ENCODE data around the gene ALKBH2.

ALKBH2 gene

DNA sequence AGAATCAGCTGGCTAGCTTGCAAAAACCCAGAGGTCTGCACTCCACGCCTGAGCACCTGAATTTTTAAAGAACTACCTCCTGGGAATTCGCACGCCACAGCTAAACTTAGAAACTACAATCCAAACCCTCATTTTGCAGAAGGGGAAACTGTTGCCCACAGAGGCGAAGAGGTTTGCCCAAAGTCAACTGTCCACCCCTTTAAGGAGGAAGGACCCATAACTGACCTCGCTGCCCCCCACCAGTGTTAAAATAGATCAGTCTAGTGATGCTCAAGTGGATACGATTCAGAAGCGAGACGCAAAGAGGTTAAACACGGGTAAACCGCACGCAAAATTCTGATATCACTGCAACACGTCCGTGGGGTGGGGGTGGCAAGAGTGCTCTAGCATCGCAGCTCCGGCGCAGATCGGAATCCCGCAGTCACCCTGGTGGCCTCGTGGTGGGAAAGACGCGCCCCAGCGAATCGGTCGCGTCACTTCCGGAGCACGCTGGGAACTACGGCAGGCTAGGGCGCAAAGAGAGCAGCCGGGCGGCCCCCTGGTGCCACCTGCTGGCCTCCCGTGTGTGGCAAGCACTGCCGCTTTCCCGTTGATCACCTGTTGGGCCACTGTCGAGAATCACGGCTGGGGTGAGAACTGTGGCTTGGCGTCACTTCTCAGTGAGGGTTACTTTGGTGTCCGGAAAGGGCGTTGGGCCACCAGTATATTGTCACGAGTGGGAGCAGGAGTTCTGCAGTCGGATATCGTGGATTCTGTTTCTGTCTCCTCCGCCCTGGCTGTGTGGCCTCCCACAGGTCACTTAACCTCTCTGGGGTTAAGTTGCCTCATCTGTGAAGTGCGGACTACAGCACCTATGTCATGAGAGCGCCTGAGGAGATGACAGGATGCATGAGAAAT is at the start of gene ALKBH2:
Gene ALKBH2, minus strand, starts transcription at position 451 of the 897 bp plus-strand sequence. CDS start 686 bp downstream, outside the sequence.
- in situ Hi-C loops (cut with MboI; ENCODE audit: low sequenced_read_pairs): loop anchor here (25.0 kb wide), 1 partner anchor 531 kb away; the partner anchor contains the start of genes ISCU and SART3

- in situ Hi-C loops (cut with MboI; ENCODE audit: low sequenced_read_pairs): no loop called here
These were observed 47.3 kb upstream of the ALKBH2 start for GRCh38 chr12:109140560-109140959.

- in situ Hi-C loops (cut with MboI; ENCODE audit: low sequenced_read_pairs): no loop called here
These were observed 46.5 kb upstream of the ALKBH2 start for GRCh38 chr12:109139791-109140190.

- in situ Hi-C loops (cut with MboI; ENCODE audit: low sequenced_read_pairs): no loop called here
These were observed 46.1 kb upstream of the ALKBH2 start for GRCh38 chr12:109139360-109139759.

GRCh38 chr12:109137055-109137454 is 43.8 kb upstream of the ALKBH2 start:
- in situ Hi-C loops (cut with MboI; ENCODE audit: low sequenced_read_pairs): no loop called here

DNA sequence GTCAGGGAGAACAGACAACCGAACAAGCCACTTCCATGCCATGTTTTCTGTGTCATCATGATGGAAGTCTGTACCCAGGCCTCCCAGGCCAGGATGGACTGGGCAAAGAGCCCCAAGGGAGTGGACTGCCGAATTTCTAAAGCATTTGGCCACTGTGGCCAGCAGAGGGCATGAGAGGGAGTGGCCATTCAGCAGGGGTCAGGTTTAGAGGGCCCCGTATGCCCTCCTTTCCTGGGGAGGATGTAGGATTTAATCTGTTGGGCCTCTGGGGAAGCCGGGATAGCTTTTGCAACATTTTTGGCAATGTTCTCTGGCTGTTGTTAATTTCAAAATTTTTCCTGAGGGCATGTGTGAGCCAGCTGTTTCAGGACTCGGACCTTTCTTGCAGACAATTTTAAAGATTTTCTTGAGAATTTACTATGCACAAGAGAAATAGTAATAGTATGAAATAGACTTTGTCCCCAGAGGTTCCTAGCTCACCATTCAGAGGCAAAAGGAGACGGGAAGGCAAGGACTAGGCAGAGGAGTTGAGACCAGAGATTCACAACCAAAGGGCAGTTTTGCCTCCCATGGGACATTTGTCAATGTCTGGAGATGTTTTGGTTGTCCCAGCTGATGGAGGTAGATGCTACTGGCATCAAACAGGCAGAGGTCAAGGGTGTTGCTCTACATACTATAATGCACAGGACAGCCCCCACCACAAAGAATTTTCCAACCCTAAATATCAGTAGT is 41.1 kb upstream of the ALKBH2 start:
- in situ Hi-C loops (cut with MboI; ENCODE audit: low sequenced_read_pairs): no loop called here

- in situ Hi-C loops (cut with MboI; ENCODE audit: low sequenced_read_pairs): no loop called here
These were observed 38.1 kb upstream of the ALKBH2 start for GRCh38 chr12:109131154-109132050.

GRCh38 chr12:109130297-109131153 is 37.3 kb upstream of the ALKBH2 start:
- in situ Hi-C loops (cut with MboI; ENCODE audit: low sequenced_read_pairs): no loop called here

DNA sequence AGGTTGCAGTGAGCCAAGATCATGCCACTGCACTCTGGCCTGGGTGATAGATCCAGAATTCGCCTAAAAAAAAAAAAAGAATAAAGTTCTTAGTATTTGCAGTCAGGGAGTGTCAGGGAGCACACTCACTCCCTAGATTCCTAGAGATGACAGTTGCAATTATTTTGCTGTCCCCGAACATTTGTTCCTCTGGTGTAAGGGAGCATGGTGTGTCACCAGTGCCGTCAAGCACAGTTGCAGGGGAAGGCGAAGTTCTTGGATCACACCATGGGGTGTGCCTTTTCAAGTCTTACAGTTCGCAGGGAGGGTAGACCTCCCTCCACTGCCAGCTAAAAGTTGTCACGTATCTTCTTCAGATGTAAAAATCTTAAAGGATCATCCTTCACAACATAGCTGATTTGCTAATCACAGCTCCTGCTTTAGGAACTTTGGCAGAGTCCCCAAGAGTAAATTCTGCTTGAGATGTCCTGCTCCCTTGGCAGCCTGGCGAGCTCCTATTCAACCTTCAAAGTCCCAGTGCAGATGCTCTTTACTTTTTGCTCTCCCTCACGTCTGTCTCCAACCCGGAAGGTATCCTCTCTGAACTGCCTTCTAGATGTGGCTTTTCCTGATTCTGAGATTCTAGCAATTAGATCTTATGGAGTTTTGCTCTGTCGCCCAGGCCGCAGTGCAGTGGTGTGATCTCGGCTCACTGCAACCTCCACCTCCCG is 34.4 kb upstream of the ALKBH2 start:
- in situ Hi-C loops (cut with MboI; ENCODE audit: low sequenced_read_pairs): no loop called here

DNA sequence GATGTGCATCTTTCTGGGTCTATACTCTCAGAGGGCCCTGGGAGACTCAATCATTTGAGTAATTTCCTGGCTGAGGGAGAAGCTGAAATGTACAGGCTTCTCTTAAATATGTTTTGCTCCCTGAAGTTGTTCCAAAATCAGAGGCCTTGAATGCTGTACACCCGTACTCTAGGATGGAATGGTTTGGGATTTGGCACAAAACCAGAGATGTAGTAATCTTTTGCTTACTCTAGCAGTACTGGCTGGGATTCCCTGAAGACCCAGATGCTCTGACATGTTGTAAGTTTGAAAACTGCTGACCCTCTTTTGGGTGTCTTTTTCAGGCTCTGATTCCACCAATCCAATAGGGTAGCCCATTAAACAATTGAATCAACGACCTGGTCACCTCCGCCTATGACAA is 33.5 kb upstream of the ALKBH2 start:
- in situ Hi-C loops (cut with MboI; ENCODE audit: low sequenced_read_pairs): no loop called here

- in situ Hi-C loops (cut with MboI; ENCODE audit: low sequenced_read_pairs): no loop called here
These were observed 32.5 kb upstream of the ALKBH2 start for GRCh38 chr12:109125791-109126190.

DNA sequence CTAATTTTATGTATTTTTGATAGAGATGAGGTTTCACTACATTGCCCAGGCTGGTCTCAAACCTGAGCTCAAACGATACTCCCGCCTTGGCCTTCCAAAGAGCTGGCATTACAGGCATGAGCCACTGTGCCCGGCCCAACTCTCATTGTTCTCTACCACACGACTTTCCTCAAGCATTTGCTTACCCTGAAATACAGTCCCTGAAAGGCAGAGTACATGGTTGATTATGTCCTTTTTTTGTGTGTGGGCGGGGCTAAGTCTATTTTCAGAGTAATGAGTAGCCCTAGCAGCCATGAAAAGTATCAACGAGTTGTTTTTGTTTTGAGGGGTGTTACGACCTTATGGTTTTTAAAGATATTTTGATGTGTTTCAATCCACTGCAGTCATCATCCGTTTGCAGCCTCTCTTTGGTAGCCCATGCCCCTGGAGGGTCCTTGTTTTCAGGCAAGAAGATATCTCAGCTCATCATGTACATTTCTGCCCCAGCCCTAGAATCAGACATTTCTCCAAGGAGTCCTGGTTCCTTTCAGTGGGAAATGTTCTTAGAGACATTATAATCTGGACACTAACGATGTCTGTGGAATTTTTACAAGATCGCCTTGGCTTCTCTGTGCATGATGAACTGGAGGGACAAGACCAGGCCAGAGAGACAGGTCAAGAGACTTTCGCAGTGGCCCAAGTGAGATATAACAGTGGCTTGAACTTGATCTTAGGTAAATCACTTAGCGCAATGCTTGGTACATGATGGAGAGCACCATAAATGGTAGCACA is 31.8 kb upstream of the ALKBH2 start:
- in situ Hi-C loops (cut with MboI; ENCODE audit: low sequenced_read_pairs): loop anchor here (25.0 kb wide), 1 partner anchor 262 kb away; no protein-coding TSS in a partner anchor

GRCh38 chr12:109121346-109121880 is 28.1 kb upstream of the ALKBH2 start:
- in situ Hi-C loops (cut with MboI; ENCODE audit: low sequenced_read_pairs): loop anchor here (25.0 kb wide), 1 partner anchor 266 kb away; no protein-coding TSS in a partner anchor

DNA sequence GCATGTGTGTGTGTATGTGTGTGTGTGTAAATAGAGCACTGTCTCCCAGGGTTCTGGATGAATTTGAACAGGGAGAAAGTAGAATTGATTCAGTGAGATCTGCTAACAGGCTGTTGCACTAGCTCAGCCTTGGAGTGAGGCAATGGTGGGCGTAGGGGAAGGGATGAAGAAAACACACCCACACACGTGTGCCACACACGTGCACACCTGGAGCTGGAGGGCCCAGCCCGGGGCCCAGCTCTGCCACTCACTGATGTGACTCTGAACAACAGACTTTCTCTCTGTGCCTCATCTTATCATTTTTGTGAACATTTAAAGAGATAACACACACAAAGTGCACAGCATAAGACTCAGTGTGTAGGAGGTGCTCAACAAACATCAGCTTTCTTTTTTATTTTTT is 27.3 kb upstream of the ALKBH2 start:
- in situ Hi-C loops (cut with MboI; ENCODE audit: low sequenced_read_pairs): loop anchor here (25.0 kb wide), 1 partner anchor 267 kb away; no protein-coding TSS in a partner anchor

DNA sequence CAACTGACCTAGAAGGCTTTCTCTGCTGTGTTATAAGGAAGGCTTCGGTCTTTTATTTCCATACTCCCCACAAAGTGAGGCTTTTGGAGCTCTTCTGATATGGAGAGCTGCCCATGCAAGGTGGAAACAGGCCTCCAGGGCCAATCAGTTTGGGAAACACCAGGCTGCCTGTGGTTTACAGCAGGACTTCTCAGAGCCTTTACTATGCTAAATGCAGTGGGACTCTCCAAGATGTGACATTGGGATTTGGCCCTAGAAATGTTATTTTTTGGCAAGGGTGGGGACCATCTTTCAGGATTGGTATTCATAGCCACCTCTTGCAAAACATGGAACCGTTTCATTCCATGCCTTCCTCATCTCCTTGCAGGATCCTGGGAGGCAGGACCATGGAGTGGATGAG is 26.8 kb upstream of the ALKBH2 start:
- in situ Hi-C loops (cut with MboI; ENCODE audit: low sequenced_read_pairs): loop anchor here (25.0 kb wide), 1 partner anchor 267 kb away; no protein-coding TSS in a partner anchor

DNA sequence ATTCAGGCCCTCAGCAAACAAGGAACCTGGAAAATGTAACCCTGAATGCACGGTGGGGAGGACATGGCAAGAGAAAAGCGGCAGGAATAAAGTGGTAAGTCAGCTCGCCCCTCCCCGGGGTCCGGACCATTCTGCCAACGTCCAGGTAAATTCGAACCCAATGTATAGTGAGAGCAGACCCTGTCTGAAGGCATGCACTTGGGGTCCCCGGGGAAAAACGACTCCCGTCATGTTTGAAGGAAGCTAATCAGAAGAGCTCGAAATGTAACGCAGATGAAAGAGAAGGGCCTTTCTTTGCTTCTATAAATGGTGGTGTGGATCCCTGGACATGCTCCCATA is 23.3 kb upstream of the ALKBH2 start:
- in situ Hi-C loops (cut with MboI; ENCODE audit: low sequenced_read_pairs): loop anchor here (25.0 kb wide), 1 partner anchor 271 kb away; no protein-coding TSS in a partner anchor

GRCh38 chr12:109115758-109116610 is 22.7 kb upstream of the ALKBH2 start, which contains the start of gene ACACB:
ACACB (plus strand) TSS chr12:109116587; CDS start chr12:109139406, 22,819 bp downstream.
- in situ Hi-C loops (cut with MboI; ENCODE audit: low sequenced_read_pairs): loop anchor here (25.0 kb wide), 1 partner anchor 271 kb away; no protein-coding TSS in a partner anchor
